ENCODE results near the gene ECT2. TPM values are rescaled to one million over a fixed set of nuclear protein-coding genes. Genes with fewer than 3 reads are reported as not detected.
"Not testable (repeated sequence)": the region's sequence is repeated elsewhere in the genome, so short reads cannot be mapped to it uniquely, and the experiment has no call there.

Gene ECT2
- total RNA-seq, 2 experiments from 2014 or later: 34.2 to 38.4 TPM

DNA sequence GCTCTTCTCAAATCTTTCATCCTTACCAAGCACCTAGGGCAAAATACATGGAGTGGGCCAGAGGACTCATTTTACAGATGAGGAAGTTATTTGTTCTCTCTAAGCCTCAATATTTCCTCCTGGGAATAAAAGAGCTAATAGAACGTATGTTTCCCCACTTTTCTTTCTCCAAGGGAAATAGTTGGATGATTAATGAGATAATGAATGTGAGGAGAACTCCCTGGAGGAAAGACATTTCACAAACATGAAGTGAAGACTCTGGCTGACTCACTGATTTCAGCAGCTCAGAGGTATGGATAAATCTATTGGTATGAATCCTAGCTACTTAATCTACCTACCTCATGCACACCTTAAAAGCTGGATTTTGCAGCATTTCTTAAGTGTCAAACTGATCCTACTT is 98.4 kb downstream of the ECT2 start:
- no peak for DNase-seq
- Mint-ChIP-seq H3K27ac (no peak overlapping the region), H3K36me3 (no peaks in the 10 kb centered on the region), H3K9me3 (no peaks in the 10 kb centered on the region), H3K27me3 (peaks cover 6% of the 10 kb centered on the region), H3K4me3 (no peak overlapping the region), H3K4me1 (peaks cover 3% of the 10 kb centered on the region)

DNA sequence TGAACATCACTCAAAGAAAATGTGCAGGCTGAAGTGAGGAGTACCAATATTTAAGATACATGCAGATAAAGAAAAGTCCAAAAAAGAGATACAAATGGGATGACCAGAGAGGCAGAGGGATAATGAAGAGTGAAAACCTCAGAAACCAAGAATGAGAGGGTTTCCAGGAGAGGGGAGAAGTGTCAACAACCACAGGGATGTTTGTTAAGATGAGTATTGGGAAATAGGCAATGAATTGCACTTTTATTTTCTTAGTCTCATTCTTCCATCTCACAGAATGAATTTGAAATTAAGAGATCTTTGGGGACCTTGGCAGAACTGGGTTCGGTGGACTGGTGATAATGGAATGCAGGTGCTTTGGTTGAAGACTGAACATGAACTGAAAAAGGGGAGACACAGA is 102.5 kb downstream of the ECT2 start:
- peaks cover 6% of the 10 kb centered on the region for H3K27me3 Mint-ChIP-seq

DNA sequence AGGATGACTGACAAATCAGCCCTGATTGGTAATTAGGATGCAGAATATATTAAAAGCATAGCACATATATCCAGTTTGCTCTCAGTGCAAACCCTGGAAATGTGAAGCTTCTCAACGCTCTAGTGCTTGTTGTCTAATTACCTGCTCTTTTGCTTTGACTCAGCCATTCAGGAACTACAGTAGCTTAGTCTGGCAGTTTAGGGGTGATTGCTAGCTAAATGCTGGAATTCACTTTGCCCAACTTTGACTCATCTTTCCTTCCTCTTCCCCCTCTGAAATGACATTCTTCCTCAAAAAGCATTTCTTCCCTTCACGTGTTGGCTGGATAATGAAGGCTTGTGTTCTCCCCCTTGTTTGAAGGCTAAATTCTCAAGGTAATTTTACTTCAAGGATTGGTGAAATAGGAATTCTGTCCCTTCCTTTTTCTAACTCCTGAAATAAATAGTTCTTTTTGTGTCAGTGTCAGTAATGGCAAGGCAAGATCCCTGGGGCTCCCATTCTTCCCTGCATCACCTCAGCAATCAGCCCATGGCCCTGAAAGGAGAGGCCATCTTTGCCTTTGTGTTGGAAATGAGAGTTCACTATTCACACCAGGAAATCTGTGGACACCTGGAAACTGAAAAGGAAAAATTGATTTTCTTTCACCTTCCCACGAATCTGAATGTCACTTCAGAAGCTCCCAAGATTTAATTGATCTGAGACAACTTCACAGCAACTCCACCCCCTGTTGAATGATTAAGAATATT is 103.6 kb downstream of the ECT2 start:
- Mint-ChIP-seq H3K27ac (no peak overlapping the region), H3K4me1 (no peaks in the 10 kb centered on the region), H3K36me3 (no peaks in the 10 kb centered on the region), H3K27me3 (peaks cover 6% of the 10 kb centered on the region), H3K9me3 (no peaks in the 10 kb centered on the region), H3K4me3 (no peak overlapping the region)
- DNase-seq: no peak

More for the DNA sequence above, 102.5 kb downstream of the ECT2 start:
- Mint-ChIP-seq H3K36me3 (no peaks in the 10 kb centered on the region), H3K4me3 (no peak overlapping the region), H3K27ac (no peak overlapping the region), H3K4me1 (no peaks in the 10 kb centered on the region), H3K9me3 (no peaks in the 10 kb centered on the region)
- DNase-seq: no peak

DNA sequence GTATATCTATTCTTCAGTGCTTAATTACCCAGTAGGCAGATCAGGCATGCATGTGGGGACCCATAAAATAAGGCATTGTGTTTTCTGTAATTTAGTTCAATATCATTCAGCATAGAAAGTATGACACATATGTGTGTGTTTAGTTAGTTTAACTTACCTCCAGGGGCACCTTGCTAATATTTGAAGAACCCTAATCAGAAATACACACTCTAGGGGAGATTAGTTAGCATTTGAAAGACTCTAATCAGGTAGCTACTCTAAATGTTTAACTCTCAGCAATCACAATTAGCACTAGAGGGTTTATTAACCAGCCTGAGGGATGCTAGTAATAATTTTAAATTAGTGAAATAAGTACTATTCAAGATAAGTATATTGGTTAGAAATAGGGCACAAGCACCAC is 104.5 kb downstream of the ECT2 start:
- Mint-ChIP-seq H3K4me1 (no peaks in the 10 kb centered on the region), H3K4me3 (no peak overlapping the region), H3K36me3 (no peaks in the 10 kb centered on the region), H3K27me3 (peaks cover 2% of the 10 kb centered on the region), H3K9me3 (no peaks in the 10 kb centered on the region), H3K27ac (no peak overlapping the region)
- no peak for DNase-seq

DNA sequence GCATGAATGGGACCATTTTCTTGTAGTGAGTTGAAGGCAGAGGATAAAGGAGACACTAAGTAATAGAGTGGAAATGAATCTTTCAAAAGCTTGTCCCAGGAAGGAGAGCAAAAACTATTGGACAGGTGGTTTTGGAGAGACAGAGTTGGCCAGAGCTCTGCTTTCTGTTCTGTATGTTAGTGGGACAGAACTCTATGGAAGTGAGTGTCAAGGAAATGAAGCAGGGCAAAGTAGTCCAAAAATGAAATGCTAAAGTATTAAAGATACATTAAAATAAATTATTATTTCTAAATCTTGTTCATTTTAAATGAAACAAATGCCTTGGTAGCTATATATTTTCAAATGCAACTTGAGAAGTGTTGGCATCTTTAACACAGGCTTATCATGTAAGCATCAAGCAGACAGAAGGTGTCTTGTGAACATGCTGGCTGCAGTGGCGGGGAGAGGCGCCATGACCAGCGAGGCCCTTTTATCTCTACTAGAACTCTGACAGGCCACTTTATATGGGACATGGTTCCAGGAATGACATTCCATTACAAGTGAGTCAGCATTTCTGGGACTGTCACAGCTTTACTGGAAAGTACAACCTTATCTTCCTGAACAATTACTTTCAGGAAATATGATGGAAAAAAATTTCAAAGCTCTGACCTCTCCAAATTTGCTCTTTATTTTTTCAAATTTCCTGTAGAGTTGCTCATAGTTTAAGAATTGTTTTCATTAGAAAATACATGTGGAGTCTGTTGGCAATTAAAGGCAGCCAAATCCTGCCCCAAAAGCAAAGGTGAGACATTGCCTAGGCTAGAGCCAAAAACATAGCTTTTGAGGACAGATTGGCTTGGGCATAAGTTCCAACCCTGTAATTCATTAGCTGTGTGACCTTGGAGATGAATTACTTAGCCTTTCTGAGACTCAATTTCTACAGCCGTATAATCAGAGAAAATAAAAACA is 106.5 kb downstream of the ECT2 start:
- no peak overlapping the region for H3K4me3 Mint-ChIP-seq
- no peak overlapping the region for H3K27ac Mint-ChIP-seq
- no peak for DNase-seq
- no peaks in the 10 kb centered on the region for H3K4me1 Mint-ChIP-seq
- H3K27me3 Mint-ChIP-seq: no peaks in the 10 kb centered on the region
- H3K9me3 Mint-ChIP-seq: no peaks in the 10 kb centered on the region
- H3K36me3 Mint-ChIP-seq: no peaks in the 10 kb centered on the region

DNA sequence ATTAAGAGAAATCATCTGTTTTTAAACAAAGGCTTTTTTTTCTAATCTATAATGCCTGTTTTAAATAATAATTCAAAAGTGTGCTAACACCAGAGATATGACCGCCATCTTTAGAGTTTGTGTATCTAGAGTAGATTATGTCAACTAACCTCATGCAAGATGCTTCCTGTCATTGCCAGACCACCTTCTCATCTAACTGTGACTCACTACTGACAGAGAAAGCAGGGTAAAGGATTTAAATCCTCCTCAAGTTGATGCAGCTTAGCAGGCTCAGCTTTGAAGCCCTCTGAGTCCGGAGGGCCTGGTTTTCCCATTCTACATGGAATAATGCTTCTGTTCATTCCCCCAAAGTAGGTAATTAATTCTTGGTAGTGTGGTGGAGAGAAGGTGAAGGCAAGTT is 108.5 kb downstream of the ECT2 start:
- no peak overlapping the region for H3K4me3 Mint-ChIP-seq
- DNase-seq: no peak
- no peaks in the 10 kb centered on the region for H3K9me3 Mint-ChIP-seq
- no peaks in the 10 kb centered on the region for H3K36me3 Mint-ChIP-seq
- H3K4me1 Mint-ChIP-seq: no peaks in the 10 kb centered on the region
- no peaks in the 10 kb centered on the region for H3K27me3 Mint-ChIP-seq
- H3K27ac Mint-ChIP-seq: no peak overlapping the region

DNA sequence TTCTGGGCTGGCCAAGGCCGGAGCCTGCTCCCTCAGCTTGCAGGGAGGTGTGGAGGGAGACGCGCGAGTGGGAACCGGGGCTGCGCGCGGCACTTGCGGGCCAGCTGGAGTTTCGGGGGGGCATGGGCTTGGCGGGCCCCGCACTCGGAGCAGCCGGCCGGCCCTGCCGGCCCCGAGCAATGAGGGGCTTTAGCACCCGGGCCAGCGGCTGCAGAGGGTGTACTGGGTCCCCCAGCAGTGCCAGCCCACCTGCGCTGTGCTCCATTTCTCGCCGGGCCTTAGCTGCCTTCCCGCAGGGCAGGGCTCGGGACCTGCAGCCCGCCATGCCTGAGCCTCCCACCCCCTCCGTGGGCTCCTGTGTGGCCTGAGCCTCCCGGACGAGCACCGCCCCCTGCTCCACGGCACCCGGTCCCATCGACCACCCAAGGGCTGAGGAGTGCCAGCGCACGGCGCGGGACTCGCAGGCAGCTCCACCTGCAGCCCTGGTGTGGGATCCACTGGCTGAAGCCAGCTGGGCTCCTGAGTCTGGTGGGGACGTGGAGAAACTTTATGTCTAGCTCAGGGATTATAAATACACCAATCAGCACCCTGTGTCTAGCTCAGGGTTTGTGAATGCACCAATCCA is 116.3 kb downstream of the ECT2 start:
- H3K4me1 Mint-ChIP-seq, H3K27ac Mint-ChIP-seq, H3K36me3 Mint-ChIP-seq, DNase-seq, H3K9me3 Mint-ChIP-seq, H3K27me3 Mint-ChIP-seq, H3K4me3 Mint-ChIP-seq: not testable (repeated sequence)

DNA sequence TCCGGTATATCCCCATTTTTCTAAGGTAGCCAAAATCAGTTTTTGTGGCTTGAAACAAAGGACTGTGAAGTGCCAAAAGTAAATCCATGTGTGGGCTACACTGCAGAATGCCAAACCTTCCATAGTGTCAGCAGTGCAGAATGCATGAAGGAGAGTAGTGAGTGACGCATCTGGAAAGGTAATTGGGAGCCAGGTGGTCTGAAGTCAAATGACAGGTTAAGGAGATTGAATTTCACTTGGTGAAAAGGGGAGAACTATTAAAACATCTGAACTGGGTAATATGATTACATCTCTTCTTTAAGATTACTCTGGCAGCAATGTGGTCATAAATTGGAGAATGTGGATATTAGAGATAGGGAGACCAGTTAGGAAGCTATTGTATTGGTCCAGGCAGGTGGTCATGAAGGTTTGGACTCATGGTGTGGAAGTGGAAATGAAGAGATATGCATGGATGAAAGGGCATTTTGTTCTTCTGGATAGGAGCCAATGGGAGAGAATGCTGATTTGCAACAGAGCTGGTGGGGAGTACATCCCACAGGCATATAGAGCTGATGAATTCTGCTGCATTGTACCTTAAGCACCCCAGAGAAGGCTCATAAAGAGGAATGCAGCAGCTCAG is 118.2 kb downstream of the ECT2 start:
- Mint-ChIP-seq H3K4me1 (no peaks in the 10 kb centered on the region), H3K27me3 (no peaks in the 10 kb centered on the region), H3K9me3 (no peaks in the 10 kb centered on the region), H3K27ac (no peak overlapping the region), H3K36me3 (peaks cover 1% of the 10 kb centered on the region), H3K4me3 (no peak overlapping the region)
- DNase-seq: no peak

DNA sequence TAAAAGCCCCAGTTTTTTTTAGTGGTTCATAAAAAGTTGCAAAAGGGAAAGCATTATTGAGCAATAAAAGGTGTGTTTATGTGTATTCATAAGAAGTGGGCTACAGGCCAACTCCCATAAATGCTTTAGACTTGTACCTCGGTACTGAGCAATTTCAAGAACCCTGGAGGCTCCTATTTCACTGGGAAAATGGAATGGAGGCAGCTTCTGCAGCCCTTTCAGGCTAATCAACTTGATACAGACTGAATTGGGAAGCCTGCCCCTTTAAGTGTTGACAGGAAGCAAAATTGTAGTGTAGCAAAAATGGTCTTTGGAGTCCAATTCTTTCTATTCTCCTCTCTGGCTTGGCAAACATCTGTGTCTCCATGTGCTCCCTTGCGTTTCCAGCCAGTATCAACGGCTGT is 118.8 kb downstream of the ECT2 start:
- H3K9me3 Mint-ChIP-seq: no peaks in the 10 kb centered on the region
- H3K27ac Mint-ChIP-seq: no peak overlapping the region
- no peak overlapping the region for H3K4me3 Mint-ChIP-seq
- no peaks in the 10 kb centered on the region for H3K27me3 Mint-ChIP-seq
- H3K4me1 Mint-ChIP-seq: no peaks in the 10 kb centered on the region
- peaks cover 1% of the 10 kb centered on the region for H3K36me3 Mint-ChIP-seq
- DNase-seq: no peak

DNA sequence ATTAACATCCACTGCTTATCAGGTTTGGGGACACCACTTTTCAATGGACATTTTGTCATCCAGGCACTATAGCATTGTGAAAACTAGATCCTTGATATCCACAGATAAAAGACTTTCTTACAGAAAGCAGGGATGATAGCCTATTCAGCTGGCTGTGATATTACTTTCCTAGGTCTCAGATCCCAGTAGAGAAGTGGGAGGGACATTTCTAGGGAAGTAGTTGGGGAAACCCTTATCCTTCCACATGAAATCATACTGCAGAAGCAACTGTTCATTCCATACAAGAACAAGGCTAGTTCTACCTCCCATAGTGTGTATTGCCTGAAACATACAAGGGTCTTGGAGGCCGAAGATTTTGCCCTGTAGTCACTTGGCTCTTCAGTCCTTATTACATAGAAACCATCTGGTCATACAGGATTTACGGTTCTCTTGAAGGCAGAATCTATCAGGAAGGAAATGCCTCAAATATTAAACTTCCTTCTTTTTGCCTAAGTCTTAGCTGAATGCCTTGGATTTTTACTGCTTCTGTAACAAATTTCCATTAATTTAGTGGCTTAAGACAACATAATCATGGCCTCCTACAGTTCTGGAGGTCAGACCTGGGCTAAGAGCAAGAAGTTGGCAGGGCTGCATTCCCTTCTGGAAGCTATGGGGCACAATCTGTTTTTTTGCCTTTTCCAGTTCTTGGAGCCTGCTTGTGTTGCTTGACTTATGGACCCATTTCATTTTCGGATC is 119.4 kb downstream of the ECT2 start:
- no peaks in the 10 kb centered on the region for H3K27me3 Mint-ChIP-seq

More for the DNA sequence above, 119.4 kb downstream of the ECT2 start:
- H3K27ac Mint-ChIP-seq: no peak overlapping the region
- H3K36me3 Mint-ChIP-seq: peaks cover 1% of the 10 kb centered on the region
- DNase-seq: no peak
- H3K4me1 Mint-ChIP-seq: no peaks in the 10 kb centered on the region
- no peak overlapping the region for H3K4me3 Mint-ChIP-seq
- H3K9me3 Mint-ChIP-seq: no peaks in the 10 kb centered on the region

Other genes with a start within 250 kb of the ECT2 start
- 10 to 100 TPM; 52.4 to 55.2 TPM for gene TNFSF10, start 227.3 kb upstream of the ECT2 start, total RNA-seq
- 1 to 10 TPM; 6.4 to 6.7 TPM for gene NCEH1, start 39.7 kb upstream of the ECT2 start, total RNA-seq